ENCODE data around the gene BLM. TPM values are rescaled to one million over a fixed set of nuclear protein-coding genes. Genes with fewer than 3 reads are reported as not detected.

BLM gene
- total and polyA plus RNA-seq, 2 of the 8 experiments (the other 6 are each of a cell fraction or from before 2014, with no cell fraction given) = 15.2 to 46.7 TPM

DNA sequence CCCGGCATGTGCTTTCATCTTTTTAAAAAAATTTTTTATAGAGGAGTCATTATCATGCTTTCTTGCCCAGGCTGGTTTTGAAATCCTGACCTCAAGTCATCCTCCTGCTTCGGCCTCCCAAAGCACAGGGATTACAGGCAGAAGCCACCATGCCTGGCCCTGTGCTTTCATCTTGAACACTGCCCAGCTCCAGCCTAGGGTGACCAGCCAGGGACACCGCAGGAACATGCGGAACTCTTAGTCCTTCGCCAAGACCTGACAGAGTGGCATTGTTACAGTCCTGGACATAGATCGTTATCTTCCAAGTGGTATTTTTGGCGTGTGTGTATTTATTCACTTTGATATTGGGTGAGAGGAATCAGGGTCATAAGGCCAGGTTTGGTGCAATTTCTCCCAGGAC is 143.3 kb downstream of the BLM start:
- H2BK12ac ChIP-seq (ENCODE audit: low read depth, low read length) = peak overlapping the region; percentile 40; the same call in 1 of the 2 replicates
- no peak overlapping the region for H3K9ac ChIP-seq (replicated peaks in 1 of 4; ENCODE audit: extremely low read depth in 1 of 4, low read depth in 3 of 4, low read length in 3 of 4)
- H3K36me3 ChIP-seq (ENCODE audit: control insufficient read depth in 2 of 4, insufficient read depth in 4 of 4, low read length in 3 of 4) = no peaks in the 10 kb centered on the region
- H3K23ac ChIP-seq (ENCODE audit: insufficient read length) = no peak overlapping the region
- H3K14ac ChIP-seq (ENCODE audit: insufficient read length) = no peak overlapping the region
- no peaks in the 10 kb centered on the region for H3K79me2 ChIP-seq (ENCODE audit: control insufficient read depth in 1 of 2, insufficient read depth in 2 of 2, low read length in 2 of 2)
- H4K20me1 ChIP-seq (replicated peaks in 1 of 2; ENCODE audit: control insufficient read depth in 1 of 2, insufficient read depth in 2 of 2, low read length in 2 of 2) = no peaks in the 10 kb centered on the region
- H3K9me3 ChIP-seq (ENCODE audit: insufficient read depth in 2 of 2, low read depth in 1 of 2, low read length in 1 of 2) = no peaks in the 10 kb centered on the region
- no peak overlapping the region for H3K56ac ChIP-seq (replicated peaks; ENCODE audit: insufficient read length, low read depth, low read length)
- H4K5ac ChIP-seq (ENCODE audit: insufficient read length, low read depth, low read length) = no peak overlapping the region
- H3K4me3 ChIP-seq (ENCODE audit: extremely low read depth in 1 of 4, insufficient read depth in 2 of 4, low read depth in 3 of 4, low read length in 4 of 4) = no peak overlapping the region
- H4K91ac ChIP-seq (replicated peaks; ENCODE audit: insufficient read length, low read length) = no peak overlapping the region
- H3K4me1 ChIP-seq (replicated peaks in 1 of 4; ENCODE audit: control insufficient read depth in 3 of 4, insufficient read depth in 4 of 4, low read length in 3 of 4) = peaks cover 0 to 8% (median 5%) of the 10 kb centered on the region in 4 experiments; a peak in 6 of 7 replicates
- no peak overlapping the region for H4K8ac ChIP-seq (ENCODE audit: extremely low read depth, insufficient read depth, low read length)
- 94% methylated on average over 7 of the region's 7 CpGs; no CpG with 5 or more reads in 1 of the 2 experiments for WGBS, 2 experiments (ENCODE audit: extremely low coverage in 1 of 2, insufficient coverage in 1 of 2, insufficient read length in 1 of 2, insufficient replicate concordance in 2 of 2, low coverage in 1 of 2, low lambda C conversion rate in 2 of 2, missing lambda C conversion rate in 1 of 2)
- peaks cover 1% of the 10 kb centered on the region; the same call in 1 of the 2 replicates for H3K23me2 ChIP-seq (ENCODE audit: low read depth, low read length)
- CTCF ChIA-PET (ENCODE audit: partially characterized antibody) = interaction anchor here (0.5 to 1.5 kb wide), 5 partner anchors 13 to 41 kb away, joined by 3 to 13 read pairs (median 3); partner anchors contain the start of gene FES
- no peak overlapping the region for H3K4me2 ChIP-seq (ENCODE audit: insufficient read depth in 1 of 2, low read depth in 2 of 2, low read length in 2 of 2)
- FAIRE-seq (no peak), DNase-seq (ENCODE audit: low read depth in 1 of 2, low spot score in 2 of 2) (no peak)
- H3K4ac ChIP-seq (replicated peaks; ENCODE audit: insufficient read length, low read depth, low read length) = no peak overlapping the region
- 0 out of 2 replicates have a peak overlapping the region, but pooled peaks have one; percentile 19 for H2BK5ac ChIP-seq (ENCODE audit: low read depth, low read length)
- H2AFZ ChIP-seq (ENCODE audit: low read length) = no peak overlapping the region
- H3K18ac ChIP-seq (ENCODE audit: extremely low read depth, low read length) = no peak overlapping the region
- no peak overlapping the region for H2BK120ac ChIP-seq (replicated peaks; ENCODE audit: low read depth, low read length)
- H3K79me1 ChIP-seq (ENCODE audit: low read depth, low read length) = no peaks in the 10 kb centered on the region
- POLR2A ChIA-PET (ENCODE audit: partially characterized antibody) = interaction anchor here (1.2 to 1.6 kb wide), 3 partner anchors 8 to 17 kb away, joined by 3 to 11 read pairs (median 10); partner anchors contain the start of gene FURIN
- no peak overlapping the region for H2BK15ac ChIP-seq (ENCODE audit: low read length)
- no peak overlapping the region for H2AK5ac ChIP-seq (ENCODE audit: low read depth, low read length)
- no peak overlapping the region for H3K27ac ChIP-seq (ENCODE audit: low read depth, low read length)
- no peaks in the 10 kb centered on the region for H3K27me3 ChIP-seq (replicated peaks in 1 of 4; ENCODE audit: control insufficient read depth in 3 of 4, extremely low read depth in 1 of 4, insufficient read depth in 3 of 4, low read length in 3 of 4)
- H2BK20ac ChIP-seq (ENCODE audit: low read length) = peak overlapping the region; percentile 16; the same call in 1 of the 2 replicates
- TF ChIP-seq CBX8 (IDR thresholded peaks at IDR 0.05; ENCODE audit: borderline replicate concordance, low read depth, low read length) (no peak), FOSL1 (IDR thresholded peaks at IDR 0.05; ENCODE audit: insufficient read depth, low read depth, low read length) (no peak), YY1 (IDR thresholded peaks at IDR 0.05; ENCODE audit: low read depth, low read length) (no peak), RFX5 (IDR thresholded peaks at IDR 0.05; ENCODE audit: borderline replicate concordance, low read depth, low read length) (no peak), GTF2F1 (IDR thresholded peaks at IDR 0.05; ENCODE audit: borderline replicate concordance, low read depth, low read length) (no peak), SIN3A (conservative IDR thresholded peaks at IDR 0.05 in 1 of 2, IDR thresholded peaks at IDR 0.05 in 1 of 2; ENCODE audit: low read depth in 1 of 2, low read length in 2 of 2) (no peak), ZNF274 (IDR thresholded peaks at IDR 0.05; ENCODE audit: borderline replicate concordance, extremely low read depth, low read length) (no peak), NANOG (IDR thresholded peaks at IDR 0.05; ENCODE audit: insufficient read depth, low read depth, low read length, poor library complexity, severe bottlenecking) (no peak), KDM5A (IDR thresholded peaks at IDR 0.05; ENCODE audit: low read length) (no peak), CHD2 (IDR thresholded peaks at IDR 0.05; ENCODE audit: low read length) (no peak), SIRT6 (IDR thresholded peaks at IDR 0.05; ENCODE audit: low read length) (no peak), EGR1 (IDR thresholded peaks at IDR 0.05; ENCODE audit: borderline replicate concordance, low read depth, low read length) (no peak)
- TF ChIP-seq, protein P1, sequence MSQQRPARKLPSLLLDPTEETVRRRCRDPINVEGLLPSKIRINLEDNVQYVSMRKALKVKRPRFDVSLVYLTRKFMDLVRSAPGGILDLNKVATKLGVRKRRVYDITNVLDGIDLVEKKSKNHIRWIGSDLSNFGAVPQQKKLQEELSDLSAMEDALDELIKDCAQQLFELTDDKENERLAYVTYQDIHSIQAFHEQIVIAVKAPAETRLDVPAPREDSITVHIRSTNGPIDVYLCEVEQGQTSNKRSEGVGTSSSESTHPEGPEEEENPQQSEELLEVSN (IDR thresholded peaks at IDR 0.05) = no peak

All from H1 (cell line).